Natural killer cell treated with Interleukin-12 subunit alpha and Interleukin-12 subunit beta and Interleukin-15 and Interleukin-18, amount 100 ng/mL, for 72 hours (primary cell): ENCODE results near the gene INTS13. TPM values are rescaled to one million over a fixed set of nuclear protein-coding genes. Genes with fewer than 3 reads are reported as not detected.

Experiments
- total RNA-seq, 2 donors: library from RNA; stranded (reverse); gene quantifications; one replicate each; pipeline ENCODE4 v1.2.3, GENCODE V29; 2022

INTS13 gene
- total RNA-seq, 2 donors from 2014 or later: 36.7 to 52.5 TPM

Other genes with a start within 250 kb of the INTS13 start
- gene ITPR2, start 104.8 kb downstream of the INTS13 start, total RNA-seq: 10 to 100 TPM; 42.6 to 76.9 TPM
- gene FGFR1OP2, start 489 bp upstream of the INTS13 start, total RNA-seq: 10 to 100 TPM; 55.6 to 68.5 TPM
- 10 to 100 TPM; 36.4 to 42.2 TPM for gene TM7SF3, start 76.4 kb upstream of the INTS13 start, total RNA-seq
- 10 to 100 TPM; 31.6 to 35.5 TPM for gene MED21, start 84.6 kb upstream of the INTS13 start, total RNA-seq
- gene C12orf71, start 144.6 kb upstream of the INTS13 start, total RNA-seq: not detected